HG03469 (cell line): ENCODE results near the gene SLC25A41.

Experiments used
- ATAC-seq: cut with Tn5 transposase; IDR thresholded peaks from one replicate; pipeline ENCODE4 v1.9.1; 2021; ENCODE audit warnings: mild to moderate bottlenecking, moderate library complexity, moderate number of reproducible peaks; ENCODE audit not compliant: unreplicated experiment

The SLC25A41 gene

DNA sequence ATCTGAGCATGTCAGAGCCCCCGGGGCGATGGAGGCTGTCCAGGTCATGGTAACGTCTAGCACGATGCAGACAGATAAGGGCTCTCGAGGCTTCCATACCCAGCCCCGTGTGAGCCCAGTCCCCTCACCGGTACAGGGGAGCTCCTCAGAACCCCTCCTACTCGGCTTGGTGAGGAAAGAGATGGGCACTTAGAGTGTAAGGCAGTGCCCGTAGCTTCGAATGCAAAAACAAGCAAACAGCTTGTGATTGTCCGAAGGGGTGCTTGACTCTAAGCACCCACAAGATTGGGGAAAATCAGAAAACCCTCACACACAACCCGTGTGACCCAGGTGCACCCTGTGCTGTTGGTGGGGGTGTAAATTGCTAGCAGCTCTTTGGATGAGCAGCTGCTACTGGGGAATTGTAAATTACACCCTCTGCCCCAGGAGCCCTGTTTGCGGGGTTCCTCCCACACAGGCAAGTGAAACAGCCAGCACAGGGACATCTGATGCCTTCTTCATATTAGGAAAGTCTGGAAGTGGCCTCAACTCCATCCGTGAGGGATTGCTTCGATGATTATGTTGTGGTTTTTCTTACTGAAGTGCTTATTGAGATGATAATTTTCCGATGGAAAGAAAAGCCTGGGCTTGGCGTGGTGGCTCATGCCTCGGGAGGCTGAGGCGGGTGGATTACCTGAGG, 56.9 kb downstream of the SLC25A41 start:
- ATAC-seq: no peak
